NCI-H748 treated with DMSO at 0.1 percent for 48 hours (cell line): ENCODE results near the gene FAM162A.
"Not testable (repeated sequence)": the region's sequence is repeated elsewhere in the genome, so short reads cannot be mapped to it uniquely, and the experiment has no call there.

Source experiments
- DNase-seq: peaks from one replicate; lab custom pipeline; 2025; lab: John Stamatoyannopoulos, UW

Gene FAM162A

GRCh38 chr3:122421101-122421500, 37.1 kb downstream of the FAM162A start:
- no peak for DNase-seq

GRCh38 chr3:122421836-122422235, 37.9 kb downstream of the FAM162A start:
- DNase-seq = no peak

DNA sequence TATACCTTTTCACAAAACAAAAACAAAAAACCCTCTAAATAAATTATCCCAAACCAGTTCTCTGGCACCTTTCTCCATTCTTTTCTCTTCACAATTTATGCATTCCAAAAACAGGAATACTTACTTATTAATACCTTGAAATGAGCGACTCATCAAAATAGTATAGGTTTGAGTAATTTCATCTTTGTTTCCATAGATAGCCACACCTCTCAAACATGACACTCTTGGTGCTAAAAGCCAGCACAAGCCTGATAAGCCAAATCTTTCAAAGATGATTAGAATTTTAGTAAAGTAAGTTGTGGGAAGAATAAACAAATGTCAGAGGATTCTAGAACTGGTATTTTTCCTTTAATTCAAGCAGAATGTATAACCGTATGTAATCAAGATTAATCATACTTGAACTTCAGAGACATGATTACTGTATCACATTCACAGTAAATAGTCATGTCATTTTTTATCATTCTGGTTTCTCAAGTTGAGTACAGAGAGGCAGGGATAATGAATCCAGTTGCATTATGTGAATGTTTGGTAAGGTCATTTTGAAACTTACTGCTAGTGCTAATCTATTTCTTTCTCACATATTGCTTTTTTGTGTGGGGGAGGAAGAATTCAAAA, 44.0 kb downstream of the FAM162A start:
- no peak for DNase-seq

DNA sequence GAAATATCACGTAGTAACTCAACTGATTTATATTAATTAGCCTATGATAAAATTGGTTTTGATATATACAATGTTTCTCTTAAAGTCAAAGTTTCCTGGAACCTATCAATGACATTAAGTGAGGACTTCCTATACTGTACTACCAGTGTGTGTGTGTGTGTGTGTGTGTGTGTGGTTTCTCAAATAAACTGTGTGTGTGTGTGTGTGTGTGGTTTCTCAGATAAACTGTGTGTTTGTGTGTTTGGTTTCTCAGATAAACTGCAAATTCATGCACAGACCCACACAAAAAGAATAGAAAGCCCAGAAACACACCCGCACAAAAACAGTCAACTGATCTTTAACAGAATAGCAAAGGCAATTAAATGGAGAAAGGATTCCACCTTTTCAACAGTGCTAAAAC, 46.4 kb downstream of the FAM162A start:
- DNase-seq = no peak

DNA sequence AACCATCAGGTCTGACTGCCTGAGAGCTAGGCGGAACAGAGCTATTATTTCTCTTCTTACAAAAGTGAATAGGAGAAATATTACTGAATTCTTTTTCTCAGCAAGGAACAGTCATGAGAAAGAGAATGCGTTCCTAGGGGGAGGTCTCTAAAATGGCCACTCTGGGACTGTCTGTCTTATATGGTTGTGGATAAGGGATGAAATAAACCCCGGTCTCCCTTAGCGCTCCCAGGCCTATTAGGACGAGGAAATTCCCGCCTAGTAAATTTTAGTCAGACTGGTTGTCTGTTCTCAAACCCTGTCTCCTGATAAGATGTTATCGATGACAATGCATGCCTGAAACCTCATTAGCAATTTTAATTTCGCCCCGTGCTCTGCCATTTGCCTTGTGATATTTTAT, 52.0 kb downstream of the FAM162A start:
- DNase-seq = no peak

DNA sequence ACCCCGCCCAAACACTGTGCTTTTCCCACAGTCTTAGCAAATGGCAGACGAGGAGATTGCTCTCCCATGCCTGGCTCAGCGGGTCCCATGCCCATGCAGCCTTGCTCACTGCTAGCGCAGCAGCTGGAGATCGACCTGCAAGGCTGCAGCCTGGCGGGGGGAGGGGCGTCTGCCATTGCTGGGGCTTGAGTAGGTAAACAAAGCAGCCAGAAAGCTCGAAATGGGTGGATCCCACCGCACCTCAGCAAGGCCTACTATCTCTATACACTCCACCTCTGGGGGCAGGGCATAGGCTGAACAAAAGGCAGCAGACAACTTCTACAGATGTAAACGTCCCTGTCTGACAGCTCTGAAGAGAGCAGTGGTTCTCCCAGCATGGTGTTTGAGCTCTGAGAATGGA, 59.1 kb downstream of the FAM162A start:
- no peak for DNase-seq

DNA sequence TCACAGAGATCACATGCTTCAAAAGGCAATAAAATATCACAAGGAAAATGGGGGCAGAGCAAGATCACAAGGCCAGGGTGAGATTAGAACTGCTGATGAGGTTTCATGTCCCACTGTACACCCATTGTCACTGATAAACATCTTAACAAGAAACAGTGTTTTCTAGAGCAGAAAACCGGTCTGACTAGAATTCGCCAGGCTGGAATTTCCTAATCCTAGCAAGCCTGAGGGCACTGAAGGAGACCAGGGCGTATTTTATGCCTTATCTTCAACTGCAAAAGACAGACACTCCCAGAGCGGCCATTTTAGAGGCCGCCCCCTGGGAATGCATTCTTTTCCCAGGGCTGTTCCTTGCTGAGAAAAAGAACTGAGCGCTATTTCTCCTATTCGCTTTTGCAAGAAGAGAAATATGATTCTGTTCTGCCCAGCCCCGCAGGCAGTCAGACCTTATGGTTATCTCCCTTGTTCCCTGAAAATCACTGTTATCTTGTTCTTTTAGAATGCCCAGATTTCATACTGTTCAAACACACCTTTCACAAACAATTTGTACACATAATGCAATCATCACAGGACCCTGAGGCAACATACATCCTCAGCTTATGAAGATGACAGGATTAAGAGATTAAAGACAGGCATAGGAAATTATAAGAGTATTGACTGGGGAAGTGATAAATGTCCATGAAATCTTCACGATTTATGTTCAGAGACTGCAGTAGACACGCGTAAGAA, 59.9 kb downstream of the FAM162A start:
- not testable (repeated sequence) for DNase-seq

DNA sequence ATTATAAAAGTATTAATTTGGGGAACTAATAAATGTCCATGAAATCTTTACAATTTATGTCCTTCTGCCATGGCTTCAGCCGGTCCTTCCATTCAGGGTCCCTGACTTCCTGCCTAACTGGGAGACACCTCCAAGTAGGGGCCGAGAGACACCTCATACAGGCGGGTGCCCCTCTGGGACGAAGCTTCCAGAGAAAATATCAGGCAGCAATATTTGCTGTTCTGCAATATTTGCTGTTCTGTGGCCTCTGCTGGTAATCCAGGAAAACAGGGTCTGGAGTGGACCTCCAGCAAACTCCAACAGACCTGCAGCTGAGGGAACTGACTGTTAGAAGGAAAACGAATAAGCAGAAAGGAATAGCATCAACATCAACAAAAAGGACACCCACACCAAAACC, 60.5 kb downstream of the FAM162A start:
- not testable (repeated sequence) for DNase-seq

- DNase-seq = not testable (repeated sequence)
These were observed 64.2 kb downstream of the FAM162A start for GRCh38 chr3:122448218-122448617.

- no peak for DNase-seq
These were observed 67.4 kb downstream of the FAM162A start for GRCh38 chr3:122451371-122451770.

GRCh38 chr3:122456074-122456473, 72.1 kb downstream of the FAM162A start:
- DNase-seq = no peak

GRCh38 chr3:122457706-122458105, 73.7 kb downstream of the FAM162A start:
- DNase-seq = no peak

DNA sequence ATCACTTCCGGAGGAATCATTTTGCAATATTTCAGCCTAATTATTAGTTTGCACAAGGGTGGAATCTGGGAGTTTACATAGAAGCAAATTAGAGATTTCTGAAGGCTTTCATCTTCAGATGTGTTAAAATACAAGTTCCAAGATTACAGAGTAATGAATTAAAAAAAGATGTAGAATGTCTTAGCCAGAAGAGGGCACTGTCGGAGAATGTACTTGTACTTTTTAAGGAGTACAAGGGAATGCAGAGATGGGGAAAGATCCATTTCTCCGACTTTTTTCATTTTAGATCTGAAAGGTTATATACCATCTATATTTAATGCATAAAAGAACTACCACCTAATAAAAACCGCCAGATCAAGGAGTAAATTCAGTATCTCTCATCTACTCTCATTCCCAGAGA, 75.0 kb downstream of the FAM162A start:
- DNase-seq = no peak

GRCh38 chr3:122461806-122462205, 77.8 kb downstream of the FAM162A start:
- DNase-seq = no peak
